NK-92 (cell line): Measurements from ENCODE around the gene GPC1.

Experiments used
- DNase-seq: peaks from one replicate; lab custom pipeline; 2025; ENCODE audit not compliant: unreplicated experiment; lab: John Stamatoyannopoulos, UW

Gene GPC1

DNA sequence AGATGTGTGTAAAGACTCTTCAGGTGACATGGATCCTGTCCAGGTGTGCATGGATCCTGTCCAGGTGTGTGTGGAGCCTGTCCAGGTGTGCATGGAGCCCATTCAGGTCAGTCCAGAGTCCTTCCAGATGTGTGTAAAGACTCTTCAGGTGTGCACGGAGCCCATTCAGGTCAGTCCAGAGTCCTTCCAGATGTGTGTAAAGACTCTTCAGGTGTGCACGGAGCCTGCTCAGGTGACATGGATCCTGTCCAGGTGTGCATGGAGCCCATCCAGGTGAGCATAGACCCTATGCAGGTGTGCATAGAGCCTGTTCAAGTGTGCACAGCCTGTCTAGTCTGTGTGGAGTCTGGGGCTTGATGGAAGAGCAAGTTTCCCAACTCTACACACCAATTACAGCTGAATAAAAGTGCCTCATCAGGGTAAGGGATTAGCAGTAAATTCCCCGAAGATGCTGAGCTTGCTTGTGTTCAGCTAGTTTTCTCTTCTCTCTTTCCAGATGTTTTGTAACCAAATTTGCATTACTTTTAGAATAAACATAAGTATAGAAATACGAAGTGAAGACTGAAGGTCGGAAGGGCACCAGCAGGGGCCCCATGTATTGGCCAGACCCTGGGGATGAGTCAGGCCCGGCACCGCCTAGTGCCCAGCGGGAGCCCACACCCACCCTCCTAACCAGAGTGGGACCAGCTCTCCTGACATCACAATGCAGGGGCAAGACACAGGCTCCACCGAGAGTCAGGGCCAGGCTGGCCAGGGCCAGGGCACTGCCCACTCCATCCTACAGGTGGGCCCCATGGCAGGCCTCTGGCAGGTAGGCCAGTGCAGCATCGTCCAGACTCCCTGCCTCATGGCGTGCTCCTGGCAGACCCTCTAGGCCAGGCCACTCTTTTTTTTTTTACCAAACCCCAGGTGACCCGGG is 38.6 kb upstream of the GPC1 start:
- DNase-seq: no peak

- no peak for DNase-seq
Observed at GRCh38 chr2:240397542-240397916, 37.9 kb upstream of the GPC1 start.

DNA sequence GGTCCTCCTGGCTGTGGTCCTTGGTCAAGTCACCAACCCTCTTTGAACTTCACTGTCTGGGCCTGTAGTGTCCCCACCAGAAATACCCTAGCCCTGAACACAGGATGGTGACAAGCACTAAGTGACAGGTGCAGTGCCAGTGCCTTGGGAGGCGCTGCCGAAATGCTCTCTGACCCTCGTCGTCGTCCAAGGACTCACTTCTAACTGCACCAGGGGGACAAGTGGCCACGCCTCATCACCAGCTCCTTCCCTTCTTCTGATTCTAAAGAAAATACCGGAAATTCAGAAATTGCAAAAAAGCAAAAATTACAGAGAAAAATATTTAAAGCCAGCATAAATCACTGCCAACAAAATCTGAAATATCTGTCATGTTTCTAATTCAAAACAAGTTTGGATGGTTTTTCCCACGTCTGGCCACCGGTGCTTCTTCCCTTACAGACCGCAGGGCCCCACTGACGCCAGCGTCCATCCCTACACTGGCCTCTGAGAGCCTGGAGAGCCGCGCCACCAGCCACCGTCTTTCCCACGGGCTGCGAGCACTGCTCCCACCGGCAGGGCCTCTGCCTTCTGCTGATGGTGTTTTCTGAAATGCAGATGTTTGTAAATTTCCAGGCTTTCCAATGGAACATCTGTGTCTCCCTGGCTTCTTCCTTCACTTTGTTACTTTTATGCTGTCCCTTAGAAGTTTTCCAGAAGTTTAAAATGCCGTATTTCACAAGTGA is 37.4 kb upstream of the GPC1 start:
- DNase-seq: no peak

GRCh38 chr2:240398661-240399267 is 36.7 kb upstream of the GPC1 start:
- DNase-seq: no peak

DNA sequence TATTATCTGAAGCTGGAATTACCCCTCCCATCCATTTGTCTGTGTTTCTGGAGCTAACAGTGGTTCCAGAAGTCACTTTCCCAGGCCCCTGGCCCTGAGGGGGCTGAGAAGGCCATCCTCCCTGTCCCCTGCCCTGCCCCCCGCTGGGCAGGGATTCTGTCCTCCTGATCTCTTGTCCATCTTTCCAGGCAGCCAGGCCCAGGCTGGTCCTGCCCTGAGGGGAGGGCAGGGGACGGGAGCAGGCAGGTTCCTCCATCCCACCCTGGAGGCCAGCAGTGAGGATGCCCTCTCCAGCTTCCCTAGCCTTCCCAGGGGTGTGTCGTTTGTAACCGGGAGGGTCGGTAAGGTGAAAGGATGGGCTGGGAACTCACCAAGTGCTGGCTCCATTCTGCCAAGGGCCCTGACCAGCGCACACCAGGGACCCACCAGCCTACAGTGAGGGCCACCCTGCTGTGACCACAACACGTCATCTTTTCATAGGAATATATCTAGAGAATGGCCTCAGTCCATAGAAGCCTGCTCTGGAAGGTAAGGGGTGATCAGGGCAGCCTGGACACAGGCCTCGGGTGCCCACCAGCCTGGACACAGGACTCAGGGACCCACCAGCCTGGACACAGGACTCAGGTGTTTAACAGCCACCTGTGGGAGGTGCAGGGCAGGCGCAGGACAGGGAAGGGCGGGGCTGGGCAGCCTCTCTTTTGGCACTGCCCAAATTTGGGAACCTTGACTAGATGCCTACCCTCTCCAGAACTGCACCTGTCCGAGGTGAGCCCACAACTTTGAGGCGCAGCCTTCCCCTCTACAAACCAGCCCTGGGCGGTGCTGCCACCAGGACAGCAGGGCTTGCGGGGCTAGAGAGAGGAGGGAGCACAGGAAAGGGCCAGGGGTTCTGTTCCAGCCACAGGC is 35.8 kb upstream of the GPC1 start:
- DNase-seq: no peak

- DNase-seq: no peak
Observed at GRCh38 chr2:240400371-240401161, 34.9 kb upstream of the GPC1 start.

DNA sequence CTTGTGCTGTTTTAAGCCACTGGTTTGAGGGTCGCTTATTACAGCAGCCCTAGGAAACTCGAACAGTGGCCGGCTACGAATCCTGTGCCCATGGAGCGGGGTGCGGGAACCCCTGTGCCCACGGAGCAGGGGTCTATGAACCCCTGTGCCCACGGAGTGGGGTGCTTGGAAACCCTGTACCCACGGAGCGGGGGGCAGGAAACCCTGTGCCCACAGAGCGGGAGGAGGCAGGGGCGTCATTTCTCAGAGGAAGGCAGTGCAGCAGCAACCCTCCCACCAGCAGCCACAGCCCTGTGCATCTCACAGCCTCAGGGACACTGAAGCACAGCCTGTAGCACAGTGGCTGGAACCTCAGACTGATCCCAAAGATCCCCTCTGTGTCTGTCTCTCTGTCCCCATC is 34.2 kb upstream of the GPC1 start:
- DNase-seq: no peak

DNA sequence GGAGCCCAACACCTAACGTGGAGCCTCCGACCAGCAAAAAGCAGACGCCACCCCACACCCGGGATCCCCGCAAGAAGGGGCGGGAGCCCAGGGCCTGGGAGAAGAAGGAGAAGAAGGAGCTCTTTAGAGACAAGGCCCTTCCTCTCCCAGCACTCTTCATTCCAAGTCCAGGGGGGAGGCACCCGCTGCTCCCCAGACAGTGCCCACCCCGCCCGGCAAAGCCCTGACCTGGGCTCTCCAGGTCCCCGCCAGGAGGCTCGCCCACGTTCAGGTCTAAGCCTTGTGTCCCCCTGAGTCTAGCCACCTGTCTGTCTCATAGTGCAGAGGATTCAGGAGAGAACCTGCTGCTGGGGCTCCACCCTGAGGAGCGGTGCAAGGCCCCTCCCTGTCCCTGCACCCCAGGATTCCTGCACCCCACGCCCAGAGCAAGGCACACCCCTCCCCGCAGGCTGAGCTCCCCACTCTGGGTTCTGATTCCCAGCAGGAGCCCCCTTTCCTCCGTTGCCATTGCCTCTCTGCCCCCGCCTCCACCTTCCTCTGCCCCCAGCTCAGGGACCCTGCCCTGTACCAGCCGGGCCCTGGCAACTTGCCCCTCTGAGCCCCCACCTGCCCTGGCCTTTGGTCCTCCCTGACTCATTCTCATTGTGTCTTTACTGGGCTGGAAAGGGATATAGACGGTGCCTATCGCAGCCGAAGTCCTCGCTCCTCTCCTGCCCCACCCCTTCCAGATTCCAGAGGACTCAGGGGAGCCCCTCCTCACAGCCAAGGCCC is 33.5 kb upstream of the GPC1 start:
- DNase-seq: no peak

- no peak for DNase-seq
Observed at GRCh38 chr2:240402566-240403272, 32.7 kb upstream of the GPC1 start.

DNA sequence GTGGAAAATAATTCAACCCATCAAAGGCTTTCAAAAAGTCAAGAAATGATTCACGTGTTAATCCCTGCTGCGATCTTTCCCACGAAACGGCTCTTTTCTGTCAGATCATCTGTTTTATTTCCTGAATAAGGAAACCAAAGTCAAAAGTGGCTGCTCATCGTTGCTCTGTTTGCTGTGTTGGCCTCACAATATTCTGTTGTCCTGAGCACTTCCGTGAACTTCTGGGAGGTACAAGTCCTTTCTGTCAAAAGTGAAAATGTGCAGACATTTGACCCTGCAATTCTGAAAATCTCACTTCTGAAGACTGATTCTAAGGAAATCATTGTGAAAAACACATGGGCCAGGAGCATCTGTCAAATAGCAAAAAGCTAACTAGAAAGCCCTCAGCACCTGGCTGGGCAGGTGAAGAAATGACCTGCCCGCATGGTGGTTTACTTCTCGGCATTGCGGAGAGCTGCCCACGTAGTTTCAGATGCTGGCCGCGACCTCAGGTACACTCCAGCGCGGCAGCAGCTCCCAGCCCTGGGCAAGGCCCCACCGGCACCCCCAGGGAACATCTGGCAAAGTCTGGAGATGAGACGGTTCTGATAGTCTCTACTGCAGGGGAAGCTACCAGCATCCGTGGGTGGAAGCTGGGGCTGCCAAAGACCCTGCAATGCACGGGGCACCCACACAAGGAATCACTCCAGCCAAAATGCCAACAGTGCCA is 31.9 kb upstream of the GPC1 start:
- DNase-seq: no peak

- DNase-seq: no peak
Observed at GRCh38 chr2:240404174-240404852, 31.1 kb upstream of the GPC1 start.

DNA sequence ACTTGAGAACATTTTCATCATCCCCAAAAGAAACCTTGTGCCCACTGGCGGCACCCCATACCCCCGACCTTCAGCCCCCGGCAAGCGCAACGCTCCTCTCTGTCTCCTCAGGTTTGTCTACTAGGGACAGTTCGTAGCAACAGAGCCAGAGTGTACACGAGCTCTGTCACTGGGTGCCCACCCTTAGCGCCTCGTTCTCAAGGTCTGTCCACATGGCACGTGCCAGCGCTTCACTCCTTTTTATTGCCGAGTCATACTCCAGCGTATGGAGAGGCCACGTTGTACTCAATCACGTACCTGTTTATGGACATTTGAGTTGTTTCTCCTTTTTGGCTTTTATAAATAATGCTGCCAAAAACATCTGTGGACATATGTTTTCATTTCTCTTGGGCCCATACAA is 30.3 kb upstream of the GPC1 start:
- no peak for DNase-seq

GRCh38 chr2:240405684-240406313 is 29.7 kb upstream of the GPC1 start:
- no peak for DNase-seq

DNA sequence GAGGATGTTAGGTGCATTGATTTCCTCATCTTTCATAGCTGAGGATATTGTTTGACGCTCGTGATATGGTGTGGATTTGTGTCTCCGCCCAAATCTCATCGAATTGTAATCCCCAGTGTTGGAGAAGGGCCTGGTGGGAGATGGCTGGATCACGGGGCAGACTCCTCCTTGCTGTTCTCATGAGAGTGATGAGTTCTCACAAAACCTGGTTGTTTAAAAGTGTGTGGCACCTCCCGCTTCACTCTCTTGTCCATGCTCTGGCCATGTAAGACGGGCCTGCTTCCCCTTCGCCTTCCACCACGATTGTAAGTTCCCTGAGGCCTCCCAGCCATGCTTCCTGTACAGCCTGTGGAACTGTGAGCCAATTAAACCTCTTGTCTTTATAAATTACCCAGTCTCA is 28.4 kb upstream of the GPC1 start:
- no peak for DNase-seq

- no peak for DNase-seq
Observed at GRCh38 chr2:240410004-240410403, 25.5 kb upstream of the GPC1 start.

GRCh38 chr2:240410808-240411207 is 24.7 kb upstream of the GPC1 start:
- DNase-seq: no peak
